ENCODE measurements around the gene RPL31.

Gene RPL31

GRCh38 chr2:100995309-100996075 lies 6.6 kb upstream of the RPL31 start:
- no peak for DNase-seq (ENCODE audit: low read depth, low spot score)

DNA sequence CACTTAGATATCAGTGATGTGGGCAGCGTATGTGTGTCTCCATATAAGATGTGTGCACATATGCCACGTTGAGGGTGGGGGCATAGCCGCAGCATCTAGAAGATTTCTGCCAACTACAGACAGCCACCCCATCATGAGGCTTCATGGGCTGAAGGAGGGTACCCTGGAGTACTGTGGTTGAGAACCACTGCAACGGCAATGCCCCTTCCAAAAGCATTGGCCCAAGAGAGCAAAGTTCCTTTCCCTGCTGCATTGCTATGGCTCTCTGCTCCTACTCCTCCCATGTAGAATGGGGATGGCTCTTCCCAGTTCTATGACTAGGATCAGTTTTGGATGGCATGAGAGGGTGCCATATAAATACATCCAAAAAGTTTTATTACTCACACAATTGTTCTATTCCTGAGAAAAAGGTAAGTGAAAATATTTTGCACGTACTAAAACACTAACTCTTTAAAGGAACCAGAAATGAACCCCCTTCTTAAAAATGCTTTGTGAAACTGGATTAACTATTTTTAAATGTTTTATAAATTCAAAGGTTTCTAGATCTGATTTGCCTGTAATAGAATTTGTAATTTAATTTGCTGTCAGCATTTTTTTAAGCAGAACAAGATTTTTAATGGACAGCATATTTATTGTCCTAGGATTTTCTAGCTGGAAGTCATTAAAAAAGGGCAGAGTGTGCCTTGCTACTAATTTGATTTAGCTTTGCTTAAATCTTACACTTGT lies 4.4 kb upstream of the RPL31 start:
- no peak for DNase-seq (ENCODE audit: low read depth, low spot score)

- DNase-seq (ENCODE audit: low read depth, low spot score) = no peak
Observed at GRCh38 chr2:100998235-100998573, 3.9 kb upstream of the RPL31 start.

DNA sequence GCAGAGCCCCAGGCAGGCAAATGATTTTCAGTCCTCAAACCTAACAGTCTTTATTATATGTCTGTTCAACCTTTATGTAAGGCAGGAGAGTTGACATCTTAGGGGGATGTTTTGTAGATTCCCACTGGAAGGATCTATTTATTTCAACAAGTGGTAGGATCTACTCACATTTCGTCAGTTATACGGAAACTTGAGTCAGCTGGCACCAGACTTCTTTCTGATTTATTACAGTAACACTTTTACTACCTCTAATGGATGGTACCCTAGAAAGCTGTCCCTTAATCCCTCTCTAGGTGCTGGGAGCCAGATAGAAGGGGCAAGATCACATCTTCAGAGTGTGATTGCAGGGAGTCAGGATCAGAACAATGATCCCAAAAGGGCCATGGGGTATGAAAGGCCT lies 2.1 kb upstream of the RPL31 start:
- DNase-seq (ENCODE audit: low read depth, low spot score) = no peak

DNA sequence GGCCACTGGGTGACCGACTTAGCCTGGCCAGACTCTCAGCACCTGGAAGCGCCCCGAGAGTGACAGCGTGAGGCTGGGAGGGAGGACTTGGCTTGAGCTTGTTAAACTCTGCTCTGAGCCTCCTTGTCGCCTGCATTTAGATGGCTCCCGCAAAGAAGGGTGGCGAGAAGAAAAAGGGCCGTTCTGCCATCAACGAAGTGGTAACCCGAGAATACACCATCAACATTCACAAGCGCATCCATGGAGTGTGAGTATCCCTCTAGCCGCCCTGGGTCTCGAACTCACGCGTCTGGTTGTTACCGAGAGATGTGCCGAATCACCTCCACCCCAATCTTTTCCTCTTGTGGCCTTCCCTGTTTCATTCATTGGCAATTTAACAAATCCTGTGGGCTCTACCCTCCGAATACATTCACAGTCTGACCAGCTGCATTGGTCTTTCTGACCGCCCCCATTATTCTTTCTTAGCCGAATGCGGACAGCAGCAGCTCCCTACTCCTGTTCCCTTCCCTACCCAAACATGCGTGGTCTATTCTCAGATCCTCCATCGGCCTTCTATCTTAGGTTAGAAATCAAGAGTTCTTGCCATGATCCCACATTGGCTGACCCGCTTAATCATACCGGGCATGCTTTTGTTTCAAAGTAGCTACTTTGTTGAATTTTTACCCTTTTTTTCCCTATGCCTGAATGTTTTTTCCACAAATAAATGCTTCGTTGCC lies 631 bp downstream of the RPL31 start:
- DNase-seq (ENCODE audit: low read depth, low spot score) = no peak

DNA sequence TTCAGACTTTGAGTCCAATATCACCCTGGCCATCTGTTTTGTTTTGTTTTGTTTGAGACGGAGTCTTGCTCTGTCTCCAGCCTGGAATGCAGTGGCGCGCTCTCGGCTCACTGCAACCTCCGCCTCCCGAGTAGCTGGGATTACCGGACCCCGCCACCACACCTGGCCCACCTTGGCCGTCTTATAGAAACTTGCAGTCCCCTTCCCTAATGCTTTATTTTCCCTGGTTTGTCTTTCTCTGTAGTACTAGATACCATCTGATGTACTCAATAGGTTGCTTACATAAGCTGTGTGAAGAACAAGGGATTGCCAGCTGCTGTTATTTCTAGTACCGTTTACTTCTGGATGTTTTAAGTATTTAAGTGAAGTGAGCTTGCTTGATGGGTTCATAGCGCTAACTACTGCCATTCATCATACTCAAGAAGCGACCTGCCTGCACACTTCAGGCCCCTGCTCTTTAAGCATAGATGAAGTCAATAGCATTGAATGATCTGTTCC lies 1.2 kb downstream of the RPL31 start:
- DNase-seq (ENCODE audit: low read depth, low spot score) = no peak

DNA sequence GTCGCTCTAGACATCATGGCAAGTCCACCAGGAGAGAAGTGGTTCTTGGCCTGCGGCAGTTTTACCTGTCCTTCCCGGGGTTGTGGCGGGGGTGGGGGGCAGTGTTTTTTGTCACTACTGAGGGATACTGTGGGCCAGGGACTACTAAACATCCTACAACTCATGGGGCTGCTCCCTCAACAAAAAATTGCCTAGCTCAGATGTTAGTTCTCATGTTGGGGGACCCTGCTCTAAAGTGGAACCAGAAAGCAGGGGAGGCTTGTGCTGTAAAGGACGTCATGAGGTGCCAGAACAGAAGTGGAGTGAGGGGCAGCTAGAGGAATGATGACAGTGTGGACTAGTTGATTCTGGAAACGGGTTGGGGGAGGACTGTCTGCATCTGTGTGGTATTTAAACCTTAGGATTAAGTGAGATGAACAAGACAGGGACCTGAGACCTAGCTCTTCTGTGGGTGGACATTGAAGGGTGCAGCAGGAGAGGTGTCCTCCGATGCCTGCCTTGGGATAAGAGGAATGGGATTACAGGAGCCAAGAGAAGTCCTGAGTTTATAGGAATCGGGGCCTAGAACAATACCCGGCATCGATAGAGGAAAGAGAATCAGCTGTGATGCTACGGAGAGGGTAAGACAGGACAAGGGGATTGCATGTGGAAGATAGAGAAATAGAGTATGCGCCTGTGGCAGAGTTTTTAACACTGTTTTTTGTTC lies 2.7 kb downstream of the RPL31 start:
- DNase-seq (ENCODE audit: low read depth, low spot score) = no peak

DNA sequence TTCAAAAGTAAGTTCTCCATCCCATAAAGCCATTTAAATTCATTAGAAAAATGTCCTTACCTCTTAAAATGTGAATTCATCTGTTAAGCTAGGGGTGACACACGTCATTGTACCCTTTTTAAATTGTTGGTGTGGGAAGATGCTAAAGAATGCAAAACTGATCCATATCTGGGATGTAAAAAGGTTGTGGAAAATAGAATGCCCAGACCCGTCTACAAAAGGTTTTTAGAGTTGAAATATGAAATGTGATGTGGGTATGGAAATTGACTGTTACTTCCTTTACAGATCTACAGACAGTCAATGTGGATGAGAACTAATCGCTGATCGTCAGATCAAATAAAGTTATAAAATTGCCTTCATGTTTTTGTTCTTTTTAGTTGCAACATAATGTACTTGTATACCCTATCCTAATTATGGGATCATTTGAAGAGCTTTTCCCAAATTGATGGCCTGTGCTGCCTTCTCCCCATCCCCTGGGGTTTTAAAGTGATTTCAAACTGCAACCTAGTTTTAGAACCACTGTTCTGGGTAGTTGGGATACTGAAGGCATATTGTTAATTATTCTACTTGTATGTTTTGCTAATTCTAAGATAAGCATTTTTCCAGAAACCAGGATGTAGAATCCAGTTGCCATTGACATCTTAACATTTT lies 4.1 kb downstream of the RPL31 start:
- no peak for DNase-seq (ENCODE audit: low read depth, low spot score)

DNA sequence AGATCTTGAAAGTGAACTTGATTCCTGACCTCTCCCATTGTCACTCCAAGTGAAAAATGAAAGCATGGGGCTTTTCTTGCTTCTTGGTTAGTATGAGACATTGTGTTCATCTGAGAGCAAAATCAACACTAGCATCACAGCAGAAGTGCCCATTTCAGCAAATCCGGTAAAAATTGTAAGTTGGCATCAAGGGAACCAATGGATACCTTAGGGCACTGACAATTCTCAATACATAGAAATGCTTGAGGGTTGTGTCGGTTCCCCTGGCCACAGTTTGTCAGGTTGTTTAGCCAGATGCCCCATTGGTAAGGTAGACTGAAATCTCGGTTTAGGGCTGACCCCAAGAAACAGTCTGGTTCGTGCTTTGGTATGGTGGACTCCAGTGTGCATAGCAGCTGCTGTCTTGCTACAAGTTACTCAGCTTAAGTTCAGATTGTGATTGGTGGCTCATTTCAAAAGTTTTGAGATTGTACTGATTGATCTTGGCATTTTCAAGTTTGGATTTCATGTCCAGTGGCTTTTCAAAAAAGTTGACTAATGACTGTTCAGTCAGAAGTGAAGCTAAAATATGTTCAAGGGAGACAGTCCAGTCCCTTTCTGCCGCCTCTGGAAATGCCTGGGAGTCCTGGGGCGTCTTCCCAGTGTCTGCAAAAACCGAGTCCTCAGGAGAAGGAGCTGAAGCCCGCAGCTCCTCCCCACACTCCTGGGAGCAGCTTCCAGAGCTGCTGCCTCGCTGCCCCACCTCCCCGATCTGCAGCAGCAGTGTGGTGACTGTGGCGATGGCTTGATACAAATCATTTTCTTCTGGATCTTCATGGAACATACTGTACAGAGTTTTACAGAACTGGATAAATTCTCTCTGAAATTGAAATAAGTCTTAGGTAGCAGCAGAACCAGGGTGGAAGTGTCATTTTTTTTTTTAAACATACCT lies 5.6 kb downstream of the RPL31 start:
- DNase-seq (ENCODE audit: low read depth, low spot score) = no peak

DNA sequence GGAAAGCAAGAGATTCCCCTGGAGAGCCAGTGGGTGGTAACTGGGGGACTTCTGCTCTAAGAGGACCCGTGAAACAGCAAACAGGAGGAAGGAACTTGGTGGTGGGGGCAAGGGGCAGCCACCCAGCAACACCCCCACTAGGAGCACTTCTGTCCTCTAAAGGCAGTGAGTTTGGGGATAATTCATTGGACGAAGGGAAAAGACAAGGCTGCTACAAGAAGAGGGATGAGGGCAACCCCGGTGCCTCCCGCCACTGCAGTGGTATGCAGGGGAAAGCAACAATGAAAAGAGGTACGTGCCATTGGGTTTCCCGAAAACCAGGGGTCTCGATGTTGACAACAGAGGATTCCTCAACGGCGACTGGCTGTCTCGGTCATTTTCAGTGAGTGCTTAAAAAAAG lies 9.1 kb downstream of the RPL31 start:
- no peak for DNase-seq (ENCODE audit: low read depth, low spot score)

DNA sequence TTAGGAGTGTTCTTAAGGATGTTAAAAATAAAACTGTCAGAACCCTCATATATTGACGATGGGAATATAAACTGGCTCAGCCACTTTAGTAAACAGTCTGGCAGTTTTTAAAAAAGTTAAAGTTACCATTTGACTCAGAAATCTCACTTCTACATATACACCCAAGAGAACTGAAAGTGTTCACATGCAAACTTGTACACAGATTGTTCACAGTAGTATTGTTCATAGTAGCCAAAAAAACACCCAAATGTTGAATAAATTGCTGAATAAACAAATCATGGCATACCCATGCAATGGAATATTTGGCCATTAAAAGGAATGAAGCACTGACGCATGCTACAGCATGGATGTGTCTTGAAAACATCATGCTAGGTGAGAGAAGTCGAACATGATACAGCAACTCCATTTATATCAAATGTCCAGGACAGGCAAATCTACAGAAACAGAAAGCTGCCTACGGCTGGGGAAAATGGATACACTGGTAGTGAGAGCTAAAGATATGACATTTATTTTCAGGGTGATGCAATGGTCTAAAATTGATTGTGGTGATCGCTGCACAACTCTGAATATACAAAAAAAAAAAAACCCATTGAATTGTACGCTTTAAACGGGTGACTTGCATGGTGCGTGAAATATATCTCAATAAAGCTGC lies 10.1 kb downstream of the RPL31 start:
- DNase-seq (ENCODE audit: low read depth, low spot score) = no peak

- DNase-seq (ENCODE audit: low read depth, low spot score) = no peak
Observed at GRCh38 chr2:101012706-101013181, 10.7 kb downstream of the RPL31 start.

GRCh38 chr2:101014264-101014857 lies 12.3 kb downstream of the RPL31 start:
- no peak for DNase-seq (ENCODE audit: low read depth, low spot score)

- no peak for DNase-seq (ENCODE audit: low read depth, low spot score)
Observed at GRCh38 chr2:101017371-101017770, 15.3 kb downstream of the RPL31 start.

DNA sequence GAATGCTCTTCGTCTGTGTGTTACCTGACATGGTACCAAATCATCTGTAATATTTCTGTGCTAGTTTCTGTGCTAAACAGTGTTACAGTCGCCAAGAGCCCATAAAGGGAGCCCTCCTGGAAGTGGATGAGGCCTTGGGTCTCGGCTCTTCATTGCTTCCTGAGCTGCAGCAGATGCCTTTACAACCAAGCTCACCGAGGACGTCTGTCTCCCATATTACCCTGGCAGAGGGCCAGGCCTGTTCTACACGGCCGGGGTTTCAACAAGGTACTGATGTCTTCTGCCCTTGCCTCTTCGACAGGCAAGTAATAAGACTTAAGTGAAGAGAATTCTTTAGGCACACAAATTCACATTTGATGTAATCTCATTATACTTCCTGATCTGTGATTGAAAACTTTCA lies 16.8 kb downstream of the RPL31 start:
- no peak for DNase-seq (ENCODE audit: low read depth, low spot score)

GRCh38 chr2:101022221-101022620 lies 20.1 kb downstream of the RPL31 start:
- DNase-seq (ENCODE audit: low read depth, low spot score) = no peak

GRCh38 chr2:101023327-101024107 lies 21.4 kb downstream of the RPL31 start:
- DNase-seq (ENCODE audit: low read depth, low spot score) = no peak

- no peak for DNase-seq (ENCODE audit: low read depth, low spot score)
Observed at GRCh38 chr2:101025561-101025960, 23.5 kb downstream of the RPL31 start.
